Measurements from ENCODE around the gene C2orf15. TPM values are rescaled to one million over a fixed set of nuclear protein-coding genes. Genes with fewer than 3 reads are reported as not detected.

C2orf15 gene
- total and polyA plus RNA-seq, 7 donors, result 2.4 to 2.8 (median 2.5) TPM; not detected in 4

- WGBS, 2 donors, result 86 to 91% methylated on average over 7 of the region's 7 CpGs
- H3K36me3 ChIP-seq, result peaks cover 0 to 46% (median 16%) of the 10 kb centered on the region in 4 donors
- no peak overlapping the region for H3K27ac ChIP-seq
- H3K9me3 ChIP-seq, result no peaks in the 10 kb centered on the region
- intact Hi-C loops (cut with DNase I), result no loop called here
- H3K4me3 ChIP-seq, result no peak overlapping the region
- TF ChIP-seq POLR2A (IDR thresholded peaks at IDR 0.05), result no peak
- TF ChIP-seq, protein P1, sequence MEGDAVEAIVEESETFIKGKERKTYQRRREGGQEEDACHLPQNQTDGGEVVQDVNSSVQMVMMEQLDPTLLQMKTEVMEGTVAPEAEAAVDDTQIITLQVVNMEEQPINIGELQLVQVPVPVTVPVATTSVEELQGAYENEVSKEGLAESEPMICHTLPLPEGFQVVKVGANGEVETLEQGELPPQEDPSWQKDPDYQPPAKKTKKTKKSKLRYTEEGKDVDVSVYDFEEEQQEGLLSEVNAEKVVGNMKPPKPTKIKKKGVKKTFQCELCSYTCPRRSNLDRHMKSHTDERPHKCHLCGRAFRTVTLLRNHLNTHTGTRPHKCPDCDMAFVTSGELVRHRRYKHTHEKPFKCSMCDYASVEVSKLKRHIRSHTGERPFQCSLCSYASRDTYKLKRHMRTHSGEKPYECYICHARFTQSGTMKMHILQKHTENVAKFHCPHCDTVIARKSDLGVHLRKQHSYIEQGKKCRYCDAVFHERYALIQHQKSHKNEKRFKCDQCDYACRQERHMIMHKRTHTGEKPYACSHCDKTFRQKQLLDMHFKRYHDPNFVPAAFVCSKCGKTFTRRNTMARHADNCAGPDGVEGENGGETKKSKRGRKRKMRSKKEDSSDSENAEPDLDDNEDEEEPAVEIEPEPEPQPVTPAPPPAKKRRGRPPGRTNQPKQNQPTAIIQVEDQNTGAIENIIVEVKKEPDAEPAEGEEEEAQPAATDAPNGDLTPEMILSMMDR (IDR thresholded peaks at IDR 0.05), result no peak
- TF ChIP-seq POLR2AphosphoS5 (IDR thresholded peaks at IDR 0.05), result no peak
- TF ChIP-seq EP300 (IDR thresholded peaks at IDR 0.05), result no peak
- no peak for DNase-seq
- H3K27me3 ChIP-seq, result no peaks in the 10 kb centered on the region
- H3K4me1 ChIP-seq, result no peaks in the 10 kb centered on the region
Measured at GRCh38 chr2:99200076-99200800, 58.7 kb downstream of the C2orf15 start.

Small RNA genes within 50 kb of the gene (small RNA-seq; reads per million reads assigned to genes)
- 0 reads per million in 3 donors for gene AC092587.1

Other genes with a start within 250 kb of the C2orf15 start
- gene CRACDL, start 205.5 kb upstream of the C2orf15 start, total RNA-seq, result 1 to 10 TPM in 1 of 4 donors, under 1 TPM in 3; 0.36 to 1.5 (median 0.69) TPM
- gene CRACDL, start 205.5 kb upstream of the C2orf15 start, polyA plus RNA-seq, result 1 to 10 TPM; 7.0 to 8.8 (median 7.8) TPM
- gene TSGA10, start 13.2 kb downstream of the C2orf15 start, total RNA-seq, result 1 to 10 TPM; 1.4 to 8.4 (median 3.8) TPM
- gene TSGA10, start 13.2 kb downstream of the C2orf15 start, polyA plus RNA-seq, result 1 to 10 TPM; 1.8 to 2.5 (median 2.3) TPM
- 1 to 10 TPM; 4.8 to 9.5 (median 7.4) TPM for gene LIPT1, start 13.3 kb downstream of the C2orf15 start, total RNA-seq
- 1 to 10 TPM; 3.9 to 9.0 (median 5.1) TPM for gene LIPT1, start 13.3 kb downstream of the C2orf15 start, polyA plus RNA-seq
- gene MITD1, start 39.4 kb downstream of the C2orf15 start, total RNA-seq, result 10 to 100 TPM; 18.3 to 30.9 (median 23.5) TPM
- gene MITD1, start 39.4 kb downstream of the C2orf15 start, polyA plus RNA-seq, result 10 to 100 TPM; 25.7 to 37.1 (median 31.8) TPM
- 10 to 100 TPM; 36.4 to 40.5 (median 38.1) TPM for gene MRPL30, start 39.5 kb downstream of the C2orf15 start, total RNA-seq
- gene MRPL30, start 39.5 kb downstream of the C2orf15 start, polyA plus RNA-seq, result 10 to 100 TPM; 21.0 to 29.4 (median 21.6) TPM
- not detected for gene LYG2, start 114.0 kb downstream of the C2orf15 start, total RNA-seq
- gene LYG2, start 114.0 kb downstream of the C2orf15 start, polyA plus RNA-seq, result not detected
- 1 to 10 TPM in 1 of 4 donors, under 1 TPM in 1, not detected in 2; 0.71 to 1.2 TPM for gene LYG1, start 159.5 kb downstream of the C2orf15 start, total RNA-seq
- 1 to 10 TPM in 1 of 3 donors, not detected in 2; 2.0 TPM for gene LYG1, start 159.5 kb downstream of the C2orf15 start, polyA plus RNA-seq
- gene TXNDC9, start 194.6 kb downstream of the C2orf15 start, total RNA-seq, result 10 to 100 TPM; 26.0 to 41.3 (median 33.8) TPM
- gene TXNDC9, start 194.6 kb downstream of the C2orf15 start, polyA plus RNA-seq, result 10 to 100 TPM; 31.3 to 57.6 (median 33.0) TPM
- gene EIF5B, start 195.7 kb downstream of the C2orf15 start, total RNA-seq, result 10 to 100 TPM; 32.7 to 44.3 (median 40.8) TPM
- gene EIF5B, start 195.7 kb downstream of the C2orf15 start, polyA plus RNA-seq, result 10 to 100 TPM; 15.0 to 23.8 (median 19.2) TPM

Measured in sigmoid colon (tissue), 7 donors.